Neural cell (in vitro differentiated cells): Measurements from ENCODE around the gene ZNF672.

Source experiments
- EZH2 ChIP-seq: fragments of 200-600, 300-800 bp; shearing (Covaris generic), sonication (generic); IDR thresholded peaks from 2 replicates; pipeline ENCODE4 v1.6.1; 2014; ENCODE audit warnings: antibody characterized with exemption, low read length, borderline replicate concordance, mild to moderate bottlenecking; ENCODE audit not compliant: insufficient read depth, poor library complexity, severe bottlenecking
- MXI1 ChIP-seq: fragments of 450-650 bp; conservative IDR thresholded peaks from 2 replicates; pipeline ENCODE4 v1.6.1; 2014; ENCODE audit warnings: antibody characterized with exemption, mild to moderate bottlenecking; ENCODE audit not compliant: poor library complexity, severe bottlenecking
- POLR2AphosphoS5 ChIP-seq: IDR thresholded peaks from 2 replicates; pipeline ENCODE4 v1.6.1; 2012
- RAD21 ChIP-seq: fragments of 450-650 bp; conservative IDR thresholded peaks from 2 replicates; pipeline ENCODE4 v1.6.1; 2014; ENCODE audit warnings: antibody characterized with exemption, mild to moderate bottlenecking, moderate library complexity
- REST ChIP-seq: IDR thresholded peaks from 2 replicates; pipeline ENCODE4 v1.6.1; 2012; ENCODE audit warnings: borderline replicate concordance
- SMC3 ChIP-seq: fragments of 450-650 bp; conservative IDR thresholded peaks from 2 replicates; pipeline ENCODE4 v1.6.1; 2014; ENCODE audit warnings: antibody characterized with exemption, mild to moderate bottlenecking, moderate library complexity; ENCODE audit not compliant: poor library complexity
- TAF1 ChIP-seq: IDR thresholded peaks from 2 replicates; pipeline ENCODE4 v1.6.1; 2012; ENCODE audit warnings: low read depth
- TF ChIP-seq, protein P1 (sequence below): fragments of 450-650 bp; IDR thresholded peaks from 2 replicates; pipeline ENCODE4 v1.5.1; 2014; ENCODE audit warnings: antibody characterized with exemption, mild to moderate bottlenecking, moderate library complexity; ENCODE audit not compliant: poor library complexity, severe bottlenecking

DNA sequence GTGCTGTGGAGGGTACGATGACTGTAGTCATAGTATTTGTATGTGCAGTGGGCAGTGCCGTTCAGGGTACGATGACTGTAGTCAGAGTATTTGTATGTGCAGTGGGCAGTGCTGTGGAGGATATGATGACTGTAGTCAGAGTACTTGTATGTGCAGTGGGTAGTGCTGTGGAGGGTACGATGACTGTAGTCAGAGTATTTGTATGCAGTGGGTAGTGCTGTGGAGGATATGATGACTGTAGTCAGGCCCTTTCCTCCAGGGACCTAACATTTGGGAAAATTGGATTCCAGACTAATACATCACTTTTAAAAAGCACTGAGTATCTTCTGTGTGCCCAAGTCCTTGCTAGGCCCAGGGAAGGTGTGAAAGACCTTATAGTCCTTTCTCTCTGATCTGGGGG lies 2.9 kb downstream of the ZNF672 start:
- TF ChIP-seq, protein P1, sequence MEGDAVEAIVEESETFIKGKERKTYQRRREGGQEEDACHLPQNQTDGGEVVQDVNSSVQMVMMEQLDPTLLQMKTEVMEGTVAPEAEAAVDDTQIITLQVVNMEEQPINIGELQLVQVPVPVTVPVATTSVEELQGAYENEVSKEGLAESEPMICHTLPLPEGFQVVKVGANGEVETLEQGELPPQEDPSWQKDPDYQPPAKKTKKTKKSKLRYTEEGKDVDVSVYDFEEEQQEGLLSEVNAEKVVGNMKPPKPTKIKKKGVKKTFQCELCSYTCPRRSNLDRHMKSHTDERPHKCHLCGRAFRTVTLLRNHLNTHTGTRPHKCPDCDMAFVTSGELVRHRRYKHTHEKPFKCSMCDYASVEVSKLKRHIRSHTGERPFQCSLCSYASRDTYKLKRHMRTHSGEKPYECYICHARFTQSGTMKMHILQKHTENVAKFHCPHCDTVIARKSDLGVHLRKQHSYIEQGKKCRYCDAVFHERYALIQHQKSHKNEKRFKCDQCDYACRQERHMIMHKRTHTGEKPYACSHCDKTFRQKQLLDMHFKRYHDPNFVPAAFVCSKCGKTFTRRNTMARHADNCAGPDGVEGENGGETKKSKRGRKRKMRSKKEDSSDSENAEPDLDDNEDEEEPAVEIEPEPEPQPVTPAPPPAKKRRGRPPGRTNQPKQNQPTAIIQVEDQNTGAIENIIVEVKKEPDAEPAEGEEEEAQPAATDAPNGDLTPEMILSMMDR: no peak
- no peak for TF ChIP-seq EZH2
- no peak for TF ChIP-seq MXI1
- no peak for TF ChIP-seq SMC3
- TF ChIP-seq POLR2AphosphoS5: no peak
- no peak for TF ChIP-seq RAD21
- no peak for TF ChIP-seq REST
- TF ChIP-seq TAF1: no peak
